ENCODE measurements around the gene RFX7.
"Not testable (repeated sequence)": the region's sequence is repeated elsewhere in the genome, so short reads cannot be mapped to it uniquely, and the experiment has no call there.

RFX7 gene

GRCh38 chr15:56272454-56272853, 28.8 kb upstream of the RFX7 start:
- CTCF ChIA-PET = no interaction called here
- POLR2A ChIA-PET = no interaction called here
- no peak for DNase-seq (ENCODE audit: extremely low spot score)
- TF ChIP-seq CTCF (IDR thresholded peaks at IDR 0.05; ENCODE audit: control extremely low read depth, extremely low read depth, low read depth, missing control alignments) = no peak

GRCh38 chr15:56266465-56266864, 22.8 kb upstream of the RFX7 start:
- DNase-seq (ENCODE audit: extremely low spot score); CTCF ChIA-PET; POLR2A ChIA-PET: not testable (repeated sequence)

DNA sequence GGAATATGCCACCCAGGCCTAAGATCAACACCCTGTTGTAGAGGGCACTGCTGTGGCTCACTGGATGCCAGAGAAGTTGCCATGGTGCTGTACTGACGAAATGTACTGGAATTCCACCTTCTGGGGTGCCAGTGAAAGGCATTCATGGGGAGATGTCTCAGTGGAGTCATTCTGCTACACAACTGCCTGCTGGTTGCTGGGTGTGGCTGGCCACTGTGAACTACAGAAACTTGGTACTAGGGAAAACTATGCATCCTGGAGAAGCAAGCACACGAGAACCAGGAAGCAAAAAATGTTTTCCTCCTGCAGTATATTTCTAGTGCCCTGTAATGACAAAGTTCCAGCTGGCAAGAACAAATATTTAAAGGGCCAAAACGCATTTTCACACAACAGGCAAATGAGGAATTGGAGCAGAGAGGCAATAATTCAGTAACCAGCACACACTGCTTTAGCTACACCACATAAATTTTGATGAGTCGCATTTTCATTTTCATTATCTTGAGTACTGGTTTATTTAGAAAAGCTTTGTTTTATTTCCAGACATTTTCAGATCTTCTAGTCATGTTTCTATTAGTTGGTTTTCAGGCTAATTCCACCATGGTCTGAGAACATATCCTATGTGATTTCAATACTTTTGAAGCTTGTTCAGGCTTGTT, 18.3 kb upstream of the RFX7 start:
- ChIA-PET POLR2A (no interaction called here), CTCF (interaction anchor here (1.1 to 1.6 kb wide), 4 partner anchors 11 to 80 kb away, joined by 3 to 7 read pairs (median 5); no protein-coding TSS in a partner anchor)
- no peak for TF ChIP-seq CTCF (IDR thresholded peaks at IDR 0.05; ENCODE audit: control extremely low read depth, extremely low read depth, low read depth, missing control alignments)
- no peak for DNase-seq (ENCODE audit: extremely low spot score)

GRCh38 chr15:56257306-56257705, 13.6 kb upstream of the RFX7 start:
- POLR2A ChIA-PET; DNase-seq (ENCODE audit: extremely low spot score): not testable (repeated sequence)
- CTCF ChIA-PET = interaction anchor here (1.7 kb wide), 1 partner anchor 172 kb away, joined by 4 read pairs; no protein-coding TSS in a partner anchor

GRCh38 chr15:56254265-56254664, 10.6 kb upstream of the RFX7 start:
- DNase-seq (ENCODE audit: extremely low spot score) = no peak
- ChIA-PET POLR2A (no interaction called here), CTCF (interaction anchor here (0.6 to 6.7 kb wide), 3 partner anchors 9 to 174 kb away, joined by 3 to 126 read pairs (median 18); no protein-coding TSS in a partner anchor)
- no peak for TF ChIP-seq CTCF (IDR thresholded peaks at IDR 0.05; ENCODE audit: control extremely low read depth, extremely low read depth, low read depth, missing control alignments)

DNA sequence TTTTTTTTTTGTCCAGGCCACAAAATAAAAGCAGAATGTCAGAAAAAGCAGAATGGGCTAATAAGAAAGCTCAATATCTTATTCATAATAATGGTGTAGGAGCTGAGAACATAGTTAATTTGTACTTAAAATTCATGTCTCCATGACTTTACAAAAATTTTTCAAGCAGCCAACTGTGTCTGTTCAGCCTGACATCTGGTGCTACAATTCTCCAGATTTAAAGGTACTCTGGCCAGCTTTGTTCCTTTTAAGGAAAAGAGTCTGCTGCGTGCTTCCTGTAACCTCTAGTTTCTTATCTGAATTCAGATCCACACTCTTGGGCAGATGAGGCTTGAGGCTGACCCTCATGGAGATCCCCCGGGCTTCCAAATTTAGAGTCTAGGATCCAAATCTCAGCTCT, 8.7 kb upstream of the RFX7 start:
- POLR2A ChIA-PET = interaction anchor here (0.6 kb wide), 1 partner anchor 166 kb away, joined by 7 read pairs; no protein-coding TSS in a partner anchor
- CTCF ChIA-PET = interaction anchor here (0.9 to 6.7 kb wide), 5 partner anchors 8 to 1275 kb away, joined by 3 to 126 read pairs (median 5); no protein-coding TSS in a partner anchor
- TF ChIP-seq CTCF (IDR thresholded peaks at IDR 0.05; ENCODE audit: control extremely low read depth, extremely low read depth, low read depth, missing control alignments) = no peak

GRCh38 chr15:56251315-56252095, 7.8 kb upstream of the RFX7 start:
- ChIA-PET CTCF (interaction anchor here (0.9 to 6.7 kb wide), 7 partner anchors 11 to 1276 kb away, joined by 3 to 126 read pairs (median 3); no protein-coding TSS in a partner anchor), POLR2A (no interaction called here)
- no peak for DNase-seq (ENCODE audit: extremely low spot score)
- no peak for TF ChIP-seq CTCF (IDR thresholded peaks at IDR 0.05; ENCODE audit: control extremely low read depth, extremely low read depth, low read depth, missing control alignments)

More for the DNA sequence above, 8.7 kb upstream of the RFX7 start:
- DNase-seq (ENCODE audit: extremely low spot score) = no peak
